ENCODE results near the gene SERPINB10.

- no peak for TF ChIP-seq MAFK (IDR thresholded peaks at IDR 0.05; ENCODE audit: partially characterized antibody)
- TF ChIP-seq CTCF (IDR thresholded peaks at IDR 0.05) = no peak
- no peak for TF ChIP-seq NR3C1 (IDR thresholded peaks at IDR 0.05)
- TF ChIP-seq BCL3 (IDR thresholded peaks at IDR 0.05) = no peak
- no peak for TF ChIP-seq POLR2A (IDR thresholded peaks at IDR 0.05; ENCODE audit: low read length)
- TF ChIP-seq CHD2 (IDR thresholded peaks at IDR 0.05; ENCODE audit: low read length, partially characterized antibody) = no peak
- TF ChIP-seq KDM1A (IDR thresholded peaks at IDR 0.05; ENCODE audit: low read depth) = no peak
- no peak for TF ChIP-seq RAD21 (conservative IDR thresholded peaks at IDR 0.05 in 1 of 2, IDR thresholded peaks at IDR 0.05 in 1 of 2)
- TF ChIP-seq CBX8 (IDR thresholded peaks at IDR 0.05) = no peak
- no peak for TF ChIP-seq NPAS2 (CRISPR knock-in tag; IDR thresholded peaks at IDR 0.05; ENCODE audit: borderline replicate concordance)
- TF ChIP-seq MAX (IDR thresholded peaks at IDR 0.05) = no peak
These were observed 2.1 kb downstream of the SERPINB10 start for GRCh38 chr18:63909870-63910269.
